Neural crest cell (in vitro differentiated cells): ENCODE measurements around the gene CELA2A. TPM values are rescaled to one million over a fixed set of nuclear protein-coding genes. Genes with fewer than 3 reads are reported as not detected.
"Not testable (repeated sequence)": the region's sequence is repeated elsewhere in the genome, so short reads cannot be mapped to it uniquely, and the experiment has no call there.

Source experiments
- DNase-seq: peaks from one replicate; pipeline ENCODE4 v3.0.0; 2021; ENCODE audit warnings: low read depth, mixed read lengths, low spot score
- H3K27ac Mint-ChIP-seq: one replicate; pipeline ENCODE4 v1.8.0; 2021; ENCODE audit warnings: mild to moderate bottlenecking, mixed read lengths; ENCODE audit not compliant: unreplicated experiment
- H3K27me3 Mint-ChIP-seq: 2 replicates; pipeline ENCODE4 v1.8.0; 2021; ENCODE audit warnings: low read depth, mild to moderate bottlenecking, mixed read lengths
- H3K36me3 Mint-ChIP-seq: 2 replicates; pipeline ENCODE4 v1.8.0; 2021; ENCODE audit warnings: low read depth, mild to moderate bottlenecking, mixed read lengths
- H3K4me1 Mint-ChIP-seq: 2 replicates; pipeline ENCODE4 v1.8.0; 2021; ENCODE audit warnings: mixed read lengths
- H3K4me3 Mint-ChIP-seq: one replicate; pipeline ENCODE4 v1.8.0; 2021; ENCODE audit warnings: mild to moderate bottlenecking, mixed read lengths
- H3K9me3 Mint-ChIP-seq: 2 replicates; pipeline ENCODE4 v1.8.0; 2021; ENCODE audit warnings: mixed read lengths
- total RNA-seq: library from RNA; stranded (reverse); gene quantifications from 2 replicates; pipeline ENCODE4 v1.2.1, GENCODE V29; 2021
- TF ChIP-seq, protein P1 (sequence below): fragments of 200-600 bp; sonication (generic); conservative IDR thresholded peaks from 2 replicates; pipeline ENCODE4 v1.5.0; 2021; ENCODE audit warnings: antibody characterized with exemption, mild to moderate bottlenecking

Gene CELA2A
- total RNA-seq, 1 donor from 2014 or later, result not detected

DNA sequence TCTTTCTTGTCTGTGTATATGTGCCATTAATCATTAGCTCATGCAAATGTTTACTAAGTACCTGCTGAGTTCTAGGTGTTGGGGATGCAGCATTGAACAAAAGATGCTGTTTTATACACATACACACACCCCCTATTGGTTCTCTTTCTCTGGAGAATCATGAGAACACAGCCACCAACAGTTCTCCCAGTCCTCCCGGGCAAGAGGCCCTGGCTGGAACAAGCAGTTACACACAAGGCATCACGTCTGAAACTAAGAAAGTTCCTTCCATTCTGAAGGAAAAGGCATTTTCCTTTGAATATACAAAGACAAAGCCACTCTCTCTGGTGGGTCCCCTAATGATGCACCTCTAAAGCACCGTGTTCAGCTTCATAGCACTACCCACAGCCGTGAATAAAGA, 56.7 kb downstream of the CELA2A start:
- peaks cover 5% of the 10 kb centered on the region for H3K36me3 Mint-ChIP-seq
- H3K9me3 Mint-ChIP-seq, result no peaks in the 10 kb centered on the region
- TF ChIP-seq, protein P1, sequence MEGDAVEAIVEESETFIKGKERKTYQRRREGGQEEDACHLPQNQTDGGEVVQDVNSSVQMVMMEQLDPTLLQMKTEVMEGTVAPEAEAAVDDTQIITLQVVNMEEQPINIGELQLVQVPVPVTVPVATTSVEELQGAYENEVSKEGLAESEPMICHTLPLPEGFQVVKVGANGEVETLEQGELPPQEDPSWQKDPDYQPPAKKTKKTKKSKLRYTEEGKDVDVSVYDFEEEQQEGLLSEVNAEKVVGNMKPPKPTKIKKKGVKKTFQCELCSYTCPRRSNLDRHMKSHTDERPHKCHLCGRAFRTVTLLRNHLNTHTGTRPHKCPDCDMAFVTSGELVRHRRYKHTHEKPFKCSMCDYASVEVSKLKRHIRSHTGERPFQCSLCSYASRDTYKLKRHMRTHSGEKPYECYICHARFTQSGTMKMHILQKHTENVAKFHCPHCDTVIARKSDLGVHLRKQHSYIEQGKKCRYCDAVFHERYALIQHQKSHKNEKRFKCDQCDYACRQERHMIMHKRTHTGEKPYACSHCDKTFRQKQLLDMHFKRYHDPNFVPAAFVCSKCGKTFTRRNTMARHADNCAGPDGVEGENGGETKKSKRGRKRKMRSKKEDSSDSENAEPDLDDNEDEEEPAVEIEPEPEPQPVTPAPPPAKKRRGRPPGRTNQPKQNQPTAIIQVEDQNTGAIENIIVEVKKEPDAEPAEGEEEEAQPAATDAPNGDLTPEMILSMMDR, result no peak
- H3K27ac Mint-ChIP-seq, result no peak overlapping the region
- no peaks in the 10 kb centered on the region for H3K27me3 Mint-ChIP-seq
- no peak overlapping the region for H3K4me3 Mint-ChIP-seq
- no peak for DNase-seq
- H3K4me1 Mint-ChIP-seq, result peaks cover 7% of the 10 kb centered on the region

DNA sequence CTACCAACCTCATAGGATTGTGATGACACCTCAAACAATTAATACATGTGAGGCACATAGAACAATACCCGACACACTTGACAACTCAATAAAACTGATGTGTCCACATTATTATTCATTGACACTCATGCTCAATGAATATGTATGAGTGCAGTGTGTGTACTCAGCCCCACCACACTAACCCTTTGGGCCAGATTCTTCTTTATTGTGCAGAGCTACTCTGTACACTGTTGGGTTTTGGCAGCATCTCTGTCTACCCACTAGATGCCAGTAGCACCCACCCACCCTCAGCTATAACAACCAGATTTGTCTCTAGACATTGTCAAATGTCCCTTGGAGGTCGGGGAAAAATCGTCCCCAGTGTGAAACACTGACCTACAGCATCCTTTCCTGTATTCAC, 57.4 kb downstream of the CELA2A start:
- H3K4me1 Mint-ChIP-seq, result peaks cover 7% of the 10 kb centered on the region
- no peak overlapping the region for H3K4me3 Mint-ChIP-seq
- H3K36me3 Mint-ChIP-seq, result peaks cover 5% of the 10 kb centered on the region
- H3K9me3 Mint-ChIP-seq, result no peaks in the 10 kb centered on the region
- H3K27ac Mint-ChIP-seq, result no peak overlapping the region
- TF ChIP-seq, protein P1, result no peak
- DNase-seq, result no peak
- no peaks in the 10 kb centered on the region for H3K27me3 Mint-ChIP-seq

DNA sequence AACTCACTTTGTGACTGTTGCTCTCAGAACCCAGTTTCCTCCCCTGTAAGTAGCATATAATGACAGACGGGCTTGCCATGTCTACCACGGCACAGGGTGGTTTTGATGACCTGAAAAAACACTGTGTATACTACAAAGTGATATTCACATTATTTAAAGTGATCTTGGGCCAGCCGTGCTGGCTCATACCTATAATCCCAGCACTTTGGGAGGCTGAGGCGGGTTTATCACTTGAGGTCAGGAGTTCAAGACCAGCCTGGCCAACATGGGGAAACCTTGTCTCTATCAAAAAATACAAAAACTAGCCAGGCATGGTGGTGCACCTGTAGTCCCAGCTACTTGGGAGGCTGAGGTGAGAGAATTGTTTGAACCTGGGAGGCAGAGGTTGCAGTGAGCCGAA, 58.0 kb downstream of the CELA2A start:
- H3K9me3 Mint-ChIP-seq, H3K27ac Mint-ChIP-seq, H3K27me3 Mint-ChIP-seq: not testable (repeated sequence)

DNA sequence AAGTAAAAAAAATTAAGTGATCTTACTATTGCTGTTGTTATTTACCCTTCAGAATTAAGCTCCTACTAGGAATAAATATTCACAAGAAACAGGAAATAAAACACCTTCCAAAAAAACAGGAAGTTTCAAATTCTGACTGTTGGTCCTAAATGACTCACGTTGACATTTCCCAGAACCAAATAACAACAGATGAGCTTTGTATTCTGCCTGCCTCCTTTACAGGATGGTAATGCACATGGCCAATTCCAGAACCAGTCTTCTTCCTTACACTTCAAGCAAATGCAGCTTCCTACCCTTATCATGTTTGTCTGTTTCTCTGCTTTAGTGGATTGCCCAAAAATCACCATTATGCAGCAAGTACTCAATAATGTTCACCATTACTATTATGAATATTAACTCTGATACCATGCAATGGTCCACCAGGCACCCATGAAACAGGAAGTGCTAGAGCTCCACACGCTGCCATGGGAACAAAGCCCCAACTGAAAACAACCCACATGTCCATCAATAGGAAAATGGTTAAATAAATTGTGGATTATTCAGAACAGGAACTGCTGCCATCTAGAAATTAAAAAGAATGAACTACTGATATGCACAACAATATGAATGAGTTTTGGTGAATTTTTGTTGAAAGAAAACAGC, 58.6 kb downstream of the CELA2A start:
- H3K36me3 Mint-ChIP-seq, result peaks cover 5% of the 10 kb centered on the region
- H3K4me1 Mint-ChIP-seq, result peaks cover 11% of the 10 kb centered on the region
- H3K9me3 Mint-ChIP-seq, result no peaks in the 10 kb centered on the region
- H3K4me3 Mint-ChIP-seq, result no peak overlapping the region
- H3K27ac Mint-ChIP-seq, result no peak overlapping the region
- TF ChIP-seq, protein P1, result no peak
- no peak for DNase-seq
- no peaks in the 10 kb centered on the region for H3K27me3 Mint-ChIP-seq

More for the DNA sequence above, 58.0 kb downstream of the CELA2A start:
- not testable (repeated sequence) for H3K4me3 Mint-ChIP-seq, DNase-seq, H3K36me3 Mint-ChIP-seq
- peaks cover 10% of the 10 kb centered on the region for H3K4me1 Mint-ChIP-seq

DNA sequence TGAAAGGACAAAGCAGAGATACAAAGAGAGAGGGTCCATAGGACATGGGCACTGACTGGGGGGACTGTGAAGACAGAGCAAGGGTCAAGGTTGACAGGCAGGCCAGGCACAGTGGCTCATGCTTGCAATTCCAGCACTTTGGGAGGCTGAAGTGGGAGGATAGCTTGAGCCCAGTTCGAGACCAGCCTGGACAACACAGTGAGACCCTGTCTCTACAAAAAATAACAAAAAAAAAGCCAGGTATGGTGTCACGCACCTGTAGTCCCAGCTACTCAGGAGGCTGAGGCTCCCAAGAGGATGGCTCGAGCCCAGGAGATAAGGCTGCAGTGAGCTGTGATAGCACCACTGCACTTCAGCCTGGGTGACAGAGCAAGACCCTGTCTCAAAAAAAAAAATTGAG, 63.1 kb downstream of the CELA2A start:
- no peaks in the 10 kb centered on the region for H3K27me3 Mint-ChIP-seq
- peaks cover 18% of the 10 kb centered on the region for H3K4me1 Mint-ChIP-seq
- no peak for DNase-seq
- H3K9me3 Mint-ChIP-seq, result no peaks in the 10 kb centered on the region
- H3K4me3 Mint-ChIP-seq, result no peak overlapping the region
- no peaks in the 10 kb centered on the region for H3K36me3 Mint-ChIP-seq
- no peak overlapping the region for H3K27ac Mint-ChIP-seq
- TF ChIP-seq, protein P1, result no peak

DNA sequence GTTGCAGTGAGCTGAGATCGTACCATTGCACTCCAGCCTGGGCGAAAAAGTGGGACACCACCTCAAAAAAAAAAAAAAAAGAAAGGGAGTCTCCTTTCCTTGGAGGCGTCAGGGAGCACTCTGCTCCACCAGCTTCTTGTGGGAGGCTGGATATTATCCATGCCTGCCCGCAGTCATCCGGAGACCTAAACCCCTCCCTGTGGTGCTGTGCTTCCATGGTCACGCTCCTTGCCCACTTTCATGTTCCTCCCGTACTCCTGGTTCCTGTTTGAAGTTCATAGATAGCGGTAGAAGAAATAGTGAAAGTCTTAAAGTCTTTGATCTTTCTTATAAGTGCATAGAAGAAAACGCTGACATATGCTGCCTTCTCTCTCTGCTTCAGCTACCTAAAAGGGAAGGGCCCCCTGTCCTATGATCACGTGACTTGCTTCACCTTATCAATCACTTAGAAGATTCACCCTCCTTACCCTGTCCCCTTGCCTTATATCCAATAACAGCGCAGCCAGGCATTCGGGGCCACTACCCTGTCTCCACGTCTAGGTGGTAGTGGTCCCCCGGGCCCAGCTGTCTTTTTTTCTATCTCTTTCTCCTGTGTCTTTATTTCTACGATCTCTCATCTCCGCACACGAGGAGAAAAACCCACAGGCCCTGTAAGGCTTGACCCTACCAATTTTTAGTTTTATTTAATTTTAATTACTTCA, 64.8 kb downstream of the CELA2A start:
- Mint-ChIP-seq H3K4me3 (peak overlapping the region; percentile 4), H3K4me1 (peaks cover 31% of the 10 kb centered on the region)
- DNase-seq, H3K9me3 Mint-ChIP-seq, H3K27ac Mint-ChIP-seq, H3K36me3 Mint-ChIP-seq, H3K27me3 Mint-ChIP-seq: not testable (repeated sequence)

Other genes with a start within 250 kb of the CELA2A start
- gene FHAD1, start 209.5 kb upstream of the CELA2A start, total RNA-seq, result 1.6 and 1.7 TPM in 2 replicates
- gene EFHD2, start 46.8 kb upstream of the CELA2A start, total RNA-seq, result 22.4 and 23.0 TPM in 2 replicates
- 0.40 TPM in 1 of 2 replicates, not detected in the other for gene CTRC, start 18.3 kb upstream of the CELA2A start, total RNA-seq
- not detected in 2 replicates for gene CELA2B, start 19.4 kb downstream of the CELA2A start, total RNA-seq
- gene CASP9, start 67.5 kb downstream of the CELA2A start, total RNA-seq, result 13.2 and 13.8 TPM in 2 replicates
- gene DNAJC16, start 70.1 kb downstream of the CELA2A start, total RNA-seq, result 21.5 and 23.6 TPM in 2 replicates
- gene AGMAT, start 128.3 kb downstream of the CELA2A start, total RNA-seq, result 1.2 and 1.4 TPM in 2 replicates
- 33.0 and 33.2 TPM in 2 replicates for gene DDI2, start 160.7 kb downstream of the CELA2A start, total RNA-seq
- 61.2 and 64.5 TPM in 2 replicates for gene PLEKHM2, start 227.6 kb downstream of the CELA2A start, total RNA-seq